Endothelial cell (in vitro differentiated cells): ENCODE data around the gene ITPK1. TPM values are rescaled to one million over a fixed set of nuclear protein-coding genes. Genes with fewer than 3 reads are reported as not detected.

Experiments used
- DNase-seq: peaks from one replicate; pipeline ENCODE4 v3.0.0; 2021; ENCODE audit warnings: low spot score
- H3K27ac Mint-ChIP-seq: one replicate; pipeline ENCODE4 v1.8.0; 2021; ENCODE audit warnings: mixed read lengths, inconsistent platforms; ENCODE audit not compliant: unreplicated experiment
- H3K27me3 Mint-ChIP-seq: one replicate; pipeline ENCODE4 v1.8.0; 2021; ENCODE audit warnings: mild to moderate bottlenecking, moderate library complexity, mixed read lengths, inconsistent platforms; ENCODE audit not compliant: unreplicated experiment
- H3K36me3 Mint-ChIP-seq: one replicate; pipeline ENCODE4 v1.8.0; 2021; ENCODE audit warnings: mild to moderate bottlenecking, low read depth, mixed read lengths, inconsistent platforms; ENCODE audit not compliant: unreplicated experiment
- H3K4me1 Mint-ChIP-seq: one replicate; pipeline ENCODE4 v1.8.0; 2021; ENCODE audit warnings: mild to moderate bottlenecking, mixed read lengths, inconsistent platforms; ENCODE audit not compliant: unreplicated experiment
- H3K4me3 Mint-ChIP-seq: one replicate; pipeline ENCODE4 v1.8.0; 2021; ENCODE audit warnings: mild to moderate bottlenecking, mixed read lengths, inconsistent platforms; ENCODE audit not compliant: unreplicated experiment
- H3K9me3 Mint-ChIP-seq: one replicate; pipeline ENCODE4 v1.8.0; 2021; ENCODE audit warnings: mixed read lengths, inconsistent platforms; ENCODE audit not compliant: unreplicated experiment
- total RNA-seq: library from RNA; stranded (reverse); fragmentation: NEBNext Ultra II Directional; extraction: Animal tissue kit (Norgen Biotek cat#: 25700); gene quantifications from one replicate; pipeline ENCODE4 v1.2.1, GENCODE V29; 2021; ENCODE audit not compliant: unreplicated experiment
- TF ChIP-seq, protein P1 (sequence below): fragments of 200-600 bp; sonication (generic); IDR thresholded peaks from one replicate; pipeline ENCODE4 v1.5.0; 2021; ENCODE audit warnings: antibody characterized with exemption; ENCODE audit not compliant: unreplicated experiment

The ITPK1 gene
- total RNA-seq, 1 donor from 2014 or later, result 39.2 TPM

DNA sequence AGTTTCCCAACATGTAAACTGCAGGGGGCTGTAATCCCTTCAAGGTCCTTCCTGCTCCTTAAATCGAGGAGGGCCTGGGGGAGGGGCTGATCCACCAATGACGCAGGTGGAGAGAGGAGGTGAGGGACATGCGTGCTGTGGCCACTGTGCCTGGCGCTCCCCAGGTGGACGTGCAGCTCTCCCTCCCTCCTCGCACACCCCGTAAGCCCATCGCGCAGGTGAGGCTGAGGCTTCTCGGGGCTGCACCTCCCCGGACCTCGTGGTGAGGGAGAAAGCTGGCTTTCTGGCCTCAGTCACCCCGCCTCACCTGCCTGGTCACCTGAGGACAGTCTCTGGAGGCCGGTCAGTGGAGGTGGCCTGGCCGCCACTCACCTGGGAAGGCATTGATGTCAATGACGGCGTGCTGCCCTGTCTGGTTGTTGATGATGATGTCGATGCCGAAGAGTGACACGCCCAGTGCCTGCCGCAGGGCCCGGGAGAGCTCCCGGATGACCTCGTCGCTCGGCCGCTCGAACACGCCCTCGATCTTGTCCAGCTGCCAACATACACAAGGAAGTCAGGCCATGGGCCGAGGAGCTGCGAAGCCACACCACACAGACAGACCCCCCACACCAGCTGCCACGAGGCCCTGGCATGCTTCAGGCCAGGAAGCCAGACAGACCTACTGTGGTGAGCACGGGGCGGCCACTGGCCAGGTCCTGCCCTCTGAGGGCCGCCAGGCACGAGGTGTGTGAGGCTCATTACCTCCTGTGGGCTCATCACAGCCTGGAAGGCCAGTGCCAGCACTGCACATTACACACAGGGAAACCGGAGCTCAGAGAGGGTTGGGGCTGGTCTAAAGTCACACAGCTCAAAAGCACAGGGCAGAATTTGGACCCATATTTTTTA is 169.5 kb downstream of the ITPK1 start:
- no peaks in the 10 kb centered on the region for H3K9me3 Mint-ChIP-seq
- peak overlapping the region; percentile 53 for H3K27ac Mint-ChIP-seq
- H3K4me3 Mint-ChIP-seq, result peak overlapping the region; percentile 44
- TF ChIP-seq, protein P1, sequence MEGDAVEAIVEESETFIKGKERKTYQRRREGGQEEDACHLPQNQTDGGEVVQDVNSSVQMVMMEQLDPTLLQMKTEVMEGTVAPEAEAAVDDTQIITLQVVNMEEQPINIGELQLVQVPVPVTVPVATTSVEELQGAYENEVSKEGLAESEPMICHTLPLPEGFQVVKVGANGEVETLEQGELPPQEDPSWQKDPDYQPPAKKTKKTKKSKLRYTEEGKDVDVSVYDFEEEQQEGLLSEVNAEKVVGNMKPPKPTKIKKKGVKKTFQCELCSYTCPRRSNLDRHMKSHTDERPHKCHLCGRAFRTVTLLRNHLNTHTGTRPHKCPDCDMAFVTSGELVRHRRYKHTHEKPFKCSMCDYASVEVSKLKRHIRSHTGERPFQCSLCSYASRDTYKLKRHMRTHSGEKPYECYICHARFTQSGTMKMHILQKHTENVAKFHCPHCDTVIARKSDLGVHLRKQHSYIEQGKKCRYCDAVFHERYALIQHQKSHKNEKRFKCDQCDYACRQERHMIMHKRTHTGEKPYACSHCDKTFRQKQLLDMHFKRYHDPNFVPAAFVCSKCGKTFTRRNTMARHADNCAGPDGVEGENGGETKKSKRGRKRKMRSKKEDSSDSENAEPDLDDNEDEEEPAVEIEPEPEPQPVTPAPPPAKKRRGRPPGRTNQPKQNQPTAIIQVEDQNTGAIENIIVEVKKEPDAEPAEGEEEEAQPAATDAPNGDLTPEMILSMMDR, result no peak
- peaks cover 2% of the 10 kb centered on the region for H3K4me1 Mint-ChIP-seq
- H3K36me3 Mint-ChIP-seq, result peaks cover 11% of the 10 kb centered on the region
- H3K27me3 Mint-ChIP-seq, result peaks cover 11% of the 10 kb centered on the region
- DNase-seq, result no peak

- Mint-ChIP-seq H3K4me3 (no peak overlapping the region), H3K4me1 (peaks cover 2% of the 10 kb centered on the region), H3K36me3 (peaks cover 11% of the 10 kb centered on the region), H3K27me3 (peaks cover 14% of the 10 kb centered on the region), H3K27ac (no peak overlapping the region), H3K9me3 (no peaks in the 10 kb centered on the region)
- TF ChIP-seq, protein P1, result no peak
- DNase-seq, result no peak
These were observed 170.2 kb downstream of the ITPK1 start for GRCh38 chr14:92945544-92945943.

DNA sequence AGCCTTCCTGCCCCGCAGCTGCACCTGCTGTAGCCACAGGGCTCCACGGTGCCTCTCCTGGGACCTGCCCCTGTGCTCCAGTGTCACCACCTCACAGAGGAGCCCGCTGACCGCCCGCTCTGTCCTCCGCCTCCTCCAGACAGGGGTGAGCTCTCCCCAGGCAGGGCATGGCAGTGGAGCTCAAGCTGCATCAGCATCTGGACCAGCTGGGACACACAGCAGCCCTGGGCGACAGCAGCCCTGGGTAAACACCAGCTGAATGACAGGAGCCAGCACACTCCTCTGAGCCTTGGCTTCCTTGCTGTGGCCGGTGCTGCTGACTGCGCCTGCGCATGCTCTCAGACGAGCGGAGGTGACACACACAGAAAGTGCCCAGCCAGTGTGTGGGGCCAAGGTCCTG is 170.7 kb downstream of the ITPK1 start:
- TF ChIP-seq, protein P1, result no peak
- Mint-ChIP-seq H3K9me3 (no peaks in the 10 kb centered on the region), H3K4me3 (no peak overlapping the region), H3K27me3 (peaks cover 14% of the 10 kb centered on the region), H3K27ac (no peak overlapping the region), H3K4me1 (peaks cover 2% of the 10 kb centered on the region), H3K36me3 (peaks cover 11% of the 10 kb centered on the region)
- DNase-seq, result no peak

DNA sequence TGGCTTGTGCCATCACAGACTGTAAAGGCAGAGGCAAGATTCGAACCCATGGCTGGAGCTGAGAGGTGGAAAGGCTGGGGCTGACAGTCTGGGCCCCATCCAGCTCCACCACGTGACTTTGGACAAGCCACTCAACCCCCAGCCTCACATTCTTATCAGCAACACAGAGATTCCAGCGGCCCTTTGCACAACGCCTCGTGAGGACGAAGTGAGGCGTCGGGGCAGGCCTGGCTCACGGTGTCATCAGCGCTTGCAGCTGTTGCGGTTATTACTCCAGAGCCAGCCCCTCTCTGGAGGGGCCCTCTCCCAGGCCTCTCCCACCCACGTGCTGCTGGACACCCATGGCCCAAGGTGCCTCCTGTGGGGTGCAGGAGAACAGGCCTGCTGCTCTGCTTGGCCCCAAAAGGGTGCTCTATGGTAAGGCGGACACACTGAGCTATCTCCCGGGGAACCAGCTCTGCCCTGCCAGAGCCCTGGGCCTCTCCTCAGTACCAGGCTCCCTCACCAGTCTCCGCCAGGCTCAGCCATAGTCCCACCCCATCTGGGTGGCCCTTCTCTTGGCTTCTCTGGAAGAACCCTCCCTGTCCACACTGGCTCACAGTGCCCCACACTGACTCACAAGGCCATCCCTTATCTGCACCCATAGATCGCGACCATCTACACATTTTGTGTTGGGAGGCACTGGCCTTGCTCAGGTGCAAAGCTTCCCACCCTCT is 171.7 kb downstream of the ITPK1 start:
- peaks cover 14% of the 10 kb centered on the region for H3K27me3 Mint-ChIP-seq
- peaks cover 11% of the 10 kb centered on the region for H3K36me3 Mint-ChIP-seq
- TF ChIP-seq, protein P1, result no peak
- DNase-seq, result no peak
- H3K4me3 Mint-ChIP-seq, result peak overlapping the region; percentile 22
- no peak overlapping the region for H3K27ac Mint-ChIP-seq
- H3K4me1 Mint-ChIP-seq, result peaks cover 2% of the 10 kb centered on the region
- no peaks in the 10 kb centered on the region for H3K9me3 Mint-ChIP-seq
